ENCODE results near the gene PHF24.

DNA sequence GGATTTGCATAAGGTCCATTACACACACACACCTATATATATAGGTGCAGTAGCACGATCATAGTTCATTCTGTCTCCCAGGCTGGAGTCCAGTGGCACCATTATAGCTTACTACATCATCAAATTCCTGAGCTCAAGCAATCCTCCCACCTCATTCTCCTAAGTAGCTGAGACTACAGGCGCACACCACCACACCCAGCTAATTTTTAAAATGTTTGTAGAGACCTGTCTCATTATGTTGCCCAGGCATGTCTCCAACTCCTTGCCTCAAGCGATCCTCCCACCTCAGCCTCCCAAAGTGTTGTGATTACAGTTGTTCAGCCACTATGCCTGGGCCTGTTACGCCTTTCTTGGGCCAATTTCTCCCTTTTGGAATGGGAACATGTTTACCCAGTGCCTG lies 71.2 kb downstream of the PHF24 start:
- TF ChIP-seq CTCF (IDR thresholded peaks at IDR 0.05): no peak
- no peak for TF ChIP-seq POLR2A (IDR thresholded peaks at IDR 0.05)
